Stimulated activated CD8-positive, alpha-beta memory T cell treated with anti-CD3 and anti-CD28 coated beads, Interleukin-15, amount 100 ng/mL, for 1 hour (primary cell): ENCODE data around the gene LILRA1.
"Not testable (repeated sequence)": the region's sequence is repeated elsewhere in the genome, so short reads cannot be mapped to it uniquely, and the experiment has no call there.

Experiments used
- DNase-seq: peaks from one replicate; pipeline ENCODE4 v3.0.0-alpha.2; 2020; ENCODE audit warnings: low read depth

Gene LILRA1

DNA sequence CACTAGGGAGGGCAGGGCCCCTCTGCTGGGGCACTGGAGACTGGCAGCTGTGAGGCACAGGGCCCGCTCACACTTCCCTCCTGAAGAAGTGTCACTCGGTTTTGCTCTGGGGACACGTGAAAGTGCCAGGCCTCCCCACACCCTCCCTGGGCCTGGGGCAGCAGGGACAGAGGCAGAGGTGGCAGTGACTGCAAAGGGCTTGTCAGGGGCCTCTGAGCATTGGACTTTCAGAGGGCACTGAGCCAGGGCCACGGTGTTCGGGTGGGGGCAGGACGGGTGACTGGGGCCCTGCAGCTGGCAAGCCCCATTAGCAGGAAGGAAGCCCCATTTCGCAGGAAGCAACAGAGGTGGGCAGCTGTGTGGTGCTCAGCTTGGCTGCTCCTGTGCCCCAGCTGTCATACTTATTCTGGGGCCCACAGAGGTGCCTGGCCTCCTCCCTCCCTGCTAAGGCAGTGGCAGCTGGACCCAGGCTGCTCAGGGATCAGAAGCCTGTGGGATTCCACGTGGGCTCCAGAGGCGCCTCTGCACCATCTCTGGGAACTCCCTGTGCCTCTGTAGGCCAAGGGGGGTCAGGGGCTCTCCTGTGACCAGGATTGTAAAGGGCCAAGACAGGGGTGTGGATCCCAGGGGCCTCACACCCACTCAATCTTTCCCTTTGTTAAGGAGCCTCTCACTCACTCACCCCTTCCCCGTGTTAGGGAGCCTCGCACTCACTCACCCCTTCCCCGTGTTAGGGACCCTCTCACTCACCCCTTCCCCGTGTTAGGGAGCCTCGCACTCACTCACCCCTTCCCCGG lies 31.7 kb downstream of the LILRA1 start:
- DNase-seq, result not testable (repeated sequence)

GRCh38 chr19:54626757-54627156 lies 33.3 kb downstream of the LILRA1 start:
- no peak for DNase-seq

DNA sequence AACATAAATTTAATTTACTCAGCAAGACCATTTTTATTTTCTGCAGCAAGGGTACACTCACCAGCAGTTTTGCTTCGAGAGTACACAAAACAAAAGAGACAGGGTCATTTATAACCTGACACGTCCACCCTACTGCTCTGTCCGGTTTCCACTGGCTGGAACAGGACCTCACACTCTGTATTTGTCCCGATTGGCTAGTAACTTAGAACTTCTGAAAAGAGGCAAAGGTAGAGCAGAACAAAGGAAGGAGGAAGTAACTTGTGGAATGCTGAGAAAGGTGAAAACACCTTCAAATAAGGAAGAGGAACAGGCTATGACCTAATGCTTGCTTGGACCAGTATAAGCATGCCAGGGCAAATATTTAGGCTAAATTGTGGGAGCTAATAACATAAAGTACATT lies 34.5 kb downstream of the LILRA1 start:
- not testable (repeated sequence) for DNase-seq

GRCh38 chr19:54630262-54630661 lies 36.8 kb downstream of the LILRA1 start, which contains the start of gene LILRB1:
TSS of gene LILRB1 (plus strand) at chr19:54630484. CDS start at chr19:54631074, 590 bp downstream.
- not testable (repeated sequence) for DNase-seq

DNA sequence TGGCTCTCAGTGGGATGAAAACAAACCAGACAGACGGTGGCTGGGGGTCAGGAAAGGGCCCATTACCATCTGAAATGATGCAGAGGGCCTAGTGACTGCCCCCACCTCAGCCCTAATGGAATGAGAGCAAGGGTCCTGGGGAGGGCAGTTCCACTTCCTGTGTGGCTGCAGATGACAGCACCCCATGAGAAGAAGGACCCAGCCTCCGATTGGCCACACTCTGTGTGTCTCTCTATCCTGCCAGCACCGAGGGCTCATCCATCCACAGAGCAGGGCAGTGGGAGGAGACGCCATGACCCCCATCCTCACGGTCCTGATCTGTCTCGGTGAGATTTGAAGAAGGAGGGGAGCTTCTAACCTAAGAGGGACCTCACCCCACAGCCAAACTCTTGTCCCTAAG lies 37.4 kb downstream of the LILRA1 start:
- DNase-seq, result no peak

GRCh38 chr19:54631489-54632337 lies 38.3 kb downstream of the LILRA1 start:
- not testable (repeated sequence) for DNase-seq

DNA sequence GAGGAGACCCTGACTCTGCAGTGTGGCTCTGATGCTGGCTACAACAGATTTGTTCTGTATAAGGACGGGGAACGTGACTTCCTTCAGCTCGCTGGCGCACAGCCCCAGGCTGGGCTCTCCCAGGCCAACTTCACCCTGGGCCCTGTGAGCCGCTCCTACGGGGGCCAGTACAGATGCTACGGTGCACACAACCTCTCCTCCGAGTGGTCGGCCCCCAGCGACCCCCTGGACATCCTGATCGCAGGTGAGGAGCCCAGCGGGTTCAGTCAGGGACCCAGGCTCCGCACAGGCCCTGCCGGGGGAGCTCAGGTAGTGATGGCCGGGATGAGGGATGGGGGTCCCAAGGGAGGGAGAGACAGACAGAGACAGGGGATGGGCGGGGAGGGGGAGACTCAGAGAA lies 39.1 kb downstream of the LILRA1 start:
- not testable (repeated sequence) for DNase-seq

- DNase-seq, result no peak
These were observed 40.0 kb downstream of the LILRA1 start for GRCh38 chr19:54633401-54633800.

DNA sequence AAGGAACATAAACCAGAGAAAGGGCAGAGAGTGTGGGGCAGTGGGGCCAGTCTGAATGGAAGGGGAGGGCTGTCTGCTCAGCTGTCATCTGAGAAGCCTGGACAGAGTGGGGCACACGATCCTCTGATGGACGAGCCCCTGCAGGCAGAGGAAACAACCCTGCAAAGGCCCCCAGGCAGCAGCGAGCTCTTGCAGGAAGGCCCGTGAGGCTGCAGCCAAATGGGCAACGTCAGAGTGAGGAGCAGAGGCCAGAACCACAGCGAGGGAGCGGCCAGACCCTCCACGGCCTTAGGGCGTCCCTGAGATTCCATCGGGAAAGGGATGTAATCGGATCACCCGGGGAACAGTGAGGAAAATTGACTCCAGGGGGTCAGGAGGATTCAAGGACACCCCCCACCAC lies 42.6 kb downstream of the LILRA1 start:
- not testable (repeated sequence) for DNase-seq

DNA sequence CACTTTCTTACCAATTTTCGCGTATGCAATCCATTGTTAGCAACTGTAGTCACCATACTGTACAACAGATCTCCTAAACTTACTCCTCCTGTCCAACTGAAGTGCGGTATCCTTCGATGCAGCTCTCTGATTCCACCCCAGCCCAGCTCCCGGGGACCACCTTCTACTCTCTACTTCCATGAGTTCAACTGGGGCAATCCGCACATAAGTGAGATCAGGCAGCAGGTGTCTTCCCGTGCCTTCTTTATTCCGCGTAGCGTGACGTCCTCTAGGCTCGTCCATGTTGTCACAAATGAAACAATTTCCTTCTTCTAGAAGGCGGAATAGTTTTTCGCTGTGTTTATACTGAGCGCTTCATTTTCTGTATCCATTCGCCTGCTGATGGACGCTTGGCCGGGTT lies 45.3 kb downstream of the LILRA1 start:
- DNase-seq, result no peak

DNA sequence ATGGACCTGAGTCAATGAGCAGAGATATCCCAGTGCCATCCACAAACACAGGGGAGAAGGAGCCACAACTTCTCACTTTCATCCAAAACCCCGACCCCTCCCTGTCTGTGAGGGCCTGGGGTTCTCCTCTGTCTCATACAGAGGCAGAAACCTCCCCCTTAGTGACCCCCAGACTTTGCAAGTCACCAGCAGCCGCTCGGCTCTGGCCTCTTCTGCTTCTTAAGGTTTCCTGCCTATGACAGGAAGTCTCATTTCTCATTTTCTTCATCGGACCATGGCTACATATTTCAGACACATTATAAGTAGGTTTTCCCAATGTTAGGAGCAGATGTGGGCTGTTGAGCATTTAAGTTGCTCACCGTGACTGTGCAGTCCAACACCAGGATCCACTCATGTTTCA lies 49.5 kb downstream of the LILRA1 start:
- DNase-seq, result not testable (repeated sequence)

DNA sequence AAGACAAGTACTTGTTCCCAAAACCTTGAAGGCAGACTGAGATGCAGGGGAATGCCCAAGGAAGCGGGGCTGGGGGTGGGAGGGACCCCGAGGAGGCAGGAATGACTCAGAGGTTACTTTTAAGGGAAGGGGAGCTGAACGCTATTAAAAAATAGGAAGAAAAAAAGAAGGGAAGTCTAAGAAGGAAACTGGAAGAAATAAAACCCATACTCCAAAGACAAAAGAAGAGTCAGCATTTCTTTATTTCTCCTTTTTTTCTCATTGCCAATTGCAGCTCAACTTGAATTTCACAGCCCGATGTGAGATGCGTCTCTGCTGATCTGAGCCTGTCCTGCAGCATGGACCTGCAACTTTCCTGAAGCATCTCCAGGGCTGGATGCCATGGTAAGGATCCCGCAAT lies 50.2 kb downstream of the LILRA1 start:
- DNase-seq, result not testable (repeated sequence)

DNA sequence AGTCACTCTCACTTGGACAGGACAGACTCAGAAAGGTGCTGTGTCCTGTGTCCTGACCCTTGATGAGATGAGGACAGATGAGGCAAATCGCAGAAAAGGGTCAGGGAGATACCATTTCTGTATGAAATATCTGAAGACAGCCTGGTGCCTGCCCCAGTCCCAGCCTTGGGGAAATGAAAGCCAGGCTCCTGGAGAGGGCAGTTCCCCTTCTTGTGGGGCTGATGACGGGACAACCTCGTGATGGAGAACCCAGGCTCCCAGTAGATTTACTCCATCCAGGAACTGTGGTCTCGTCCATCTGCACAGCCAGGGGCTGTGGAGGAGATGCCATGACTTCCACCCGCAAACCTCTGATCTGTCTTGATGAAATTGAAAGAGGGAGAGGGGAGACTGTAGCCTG lies 50.6 kb downstream of the LILRA1 start:
- no peak for DNase-seq

DNA sequence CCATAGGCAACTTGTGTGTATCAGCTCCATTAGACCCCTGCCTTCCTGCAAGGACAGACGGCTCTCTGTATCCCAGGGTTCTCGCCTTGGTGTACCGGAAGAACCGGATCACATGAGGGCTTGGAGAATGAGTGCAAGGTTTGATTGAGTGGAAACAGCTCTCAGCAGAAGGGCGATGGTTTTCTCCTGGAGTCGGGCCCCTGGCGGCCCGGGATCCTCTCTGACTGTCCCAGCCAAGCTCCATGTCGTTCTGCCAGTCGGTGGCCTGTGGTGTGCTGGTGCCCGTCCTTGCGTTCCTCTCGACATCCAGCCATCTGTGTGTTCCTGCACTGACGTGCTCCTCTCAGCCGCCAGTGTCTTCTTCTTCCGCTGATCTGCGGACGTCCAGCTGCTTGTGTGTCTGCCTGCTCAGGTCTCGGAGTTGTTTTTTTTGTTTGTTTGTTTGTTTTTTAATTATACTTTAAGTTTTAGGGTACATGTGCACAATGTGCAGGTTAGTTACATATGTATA lies 53.0 kb downstream of the LILRA1 start:
- no peak for DNase-seq

DNA sequence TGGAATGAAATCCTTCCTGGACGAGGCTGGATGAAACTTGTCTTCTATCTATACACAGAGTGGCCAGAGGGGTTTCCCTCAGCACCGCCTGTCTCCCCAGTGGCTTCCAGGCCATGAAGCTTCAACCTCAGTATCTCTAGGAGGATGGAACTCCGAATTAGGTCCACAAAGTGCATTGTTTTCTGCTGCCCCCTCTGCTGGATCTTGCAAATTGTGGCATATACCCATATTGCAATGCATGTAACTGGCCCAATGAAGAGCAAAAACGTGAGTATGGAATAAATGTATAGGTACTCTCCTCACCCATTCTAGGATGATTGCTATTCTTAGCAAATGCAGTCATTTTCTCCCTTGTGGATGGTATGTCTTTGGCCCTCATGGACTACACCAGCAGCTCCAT lies 54.7 kb downstream of the LILRA1 start:
- DNase-seq, result no peak

GRCh38 chr19:54650108-54650655 lies 56.8 kb downstream of the LILRA1 start:
- no peak for DNase-seq
